B cell (primary cell): ENCODE results near the gene CALHM5. TPM values are rescaled to one million over a fixed set of nuclear protein-coding genes. Genes with fewer than 3 reads are reported as not detected.

Experiments
- ATAC-seq: fragments of 200-7000 bp; cut with Tn5 transposase; one replicate; pipeline ENCODE4 v1.10.0; 2021; ENCODE audit warnings: low read depth, mild to moderate bottlenecking, moderate number of reproducible peaks, moderate library complexity
- CTCF ChIA-PET: fragments of 350-600 bp; sonication (Branson Sonifier 250); formaldehyde crosslinking; loops from one replicate; lab custom pipeline; 2021; ENCODE audit warnings: antibody characterized with exemption, inconsistent platforms; lab: Charles Lee
- POLR2A ChIA-PET: fragments of 350-600 bp; sonication (Branson Sonifier 250); formaldehyde crosslinking; loops from one replicate; lab custom pipeline; 2021; ENCODE audit warnings: antibody characterized with exemption; lab: Charles Lee
- DNase-seq: peaks from one replicate; pipeline ENCODE4 v3.0.0; 2013
- H2AFZ ChIP-seq: 2 replicates; pipeline ENCODE4 v1.6.1; 2012; ENCODE audit warnings: mild to moderate bottlenecking, low read depth, low read length; ENCODE audit not compliant: insufficient read depth, poor library complexity, severe bottlenecking
- H3K27ac ChIP-seq, 2 donors: 1 replicate in 1 of 2; 2 replicates in 1 of 2; pipeline ENCODE4 v1.5.1; 2012 to 2013; ENCODE audit warnings: low read length in 2 of 2, mild to moderate bottlenecking in 2 of 2, moderate library complexity in 1 of 2
- H3K27me3 ChIP-seq, 4 experiments: fragments of 200-600 bp in 1 of 4; sonication (generic) in 1 of 4; replicated peaks in 1 of 4; 1 replicate in 2 of 4; 2 replicates in 2 of 4; pipeline versions ENCODE4 v1.6.1 to v1.7.0; 2013 to 2016; ENCODE audit warnings: low read length in 3 of 4, mild to moderate bottlenecking in 2 of 4, mixed read lengths in 1 of 4, moderate library complexity in 1 of 4; ENCODE audit not compliant: insufficient read depth in 4 of 4, control insufficient read depth in 3 of 4; ENCODE audit errors: control extremely low read depth in 1 of 4
- H3K36me3 ChIP-seq, 2 experiments: replicated peaks in 1 of 2; 1 replicate in 1 of 2; 2 replicates in 1 of 2; pipeline versions ENCODE4 v1.6.1 to v1.7.1; 2013; ENCODE audit warnings: low read length in 1 of 2; ENCODE audit not compliant: insufficient read depth in 2 of 2, control insufficient read depth in 1 of 2; ENCODE audit errors: control extremely low read depth in 1 of 2, extremely low read depth in 1 of 2
- H3K4me1 ChIP-seq, 2 donors: fragments of 200-600 bp in 1 of 2; sonication (generic) in 1 of 2; 1 replicate in 1 of 2; 2 replicates in 1 of 2; pipeline versions ENCODE4 v1.5.1 to v1.6.1; 2013 to 2017; ENCODE audit warnings: low read length in 2 of 2; ENCODE audit not compliant: control insufficient read depth in 2 of 2, insufficient read depth in 2 of 2
- H3K4me2 ChIP-seq: replicated peaks from 2 replicates; pipeline ENCODE3; 2012; ENCODE audit warnings: mild to moderate bottlenecking, low read depth, low read length; ENCODE audit not compliant: poor library complexity, severe bottlenecking
- H3K4me3 ChIP-seq, 5 experiments: fragments of 200-600 bp in 1 of 5; sonication (generic) in 1 of 5; 1 replicate in 3 of 5; 2 replicates in 2 of 5; pipeline versions ENCODE4 v1.5.1 to v1.7.0; 2011 to 2016; ENCODE audit warnings: low read length in 4 of 5, mild to moderate bottlenecking in 4 of 5, low read depth in 2 of 5, control low read depth in 1 of 5, moderate library complexity in 1 of 5; ENCODE audit not compliant: insufficient read depth in 1 of 5; ENCODE audit errors: control extremely low read depth in 1 of 5, extremely low read depth in 1 of 5
- H3K79me2 ChIP-seq: fragments of 200-600 bp; sonication (generic); one replicate; pipeline ENCODE4 v1.6.0; 2016; ENCODE audit warnings: low read length; ENCODE audit not compliant: control insufficient read depth, insufficient read depth
- H3K9ac ChIP-seq: fragments of 200-600 bp; sonication (generic); 2 replicates; pipeline ENCODE4 v1.6.1; 2017; ENCODE audit warnings: mild to moderate bottlenecking, low read length, moderate library complexity
- H3K9me3 ChIP-seq, 3 donors: one replicate each; pipeline versions ENCODE4 v1.6.1 to v1.7.1; 2013; ENCODE audit warnings: low read length in 2 of 3; ENCODE audit not compliant: control insufficient read depth in 2 of 3, insufficient read depth in 1 of 3; ENCODE audit errors: control extremely low read depth in 1 of 3
- H4K20me1 ChIP-seq: 2 replicates; pipeline ENCODE4 v1.6.0; 2012; ENCODE audit warnings: mild to moderate bottlenecking, low read length; ENCODE audit not compliant: insufficient read depth, control insufficient read depth, poor library complexity, severe bottlenecking
- H3K27ac Mint-ChIP-seq: one replicate; pipeline ENCODE4 v1.8.0; 2021; ENCODE audit warnings: mixed read lengths
- H3K27me3 Mint-ChIP-seq: one replicate; pipeline ENCODE4 v1.8.0; 2021; ENCODE audit warnings: mixed read lengths
- H3K4me1 Mint-ChIP-seq: one replicate; pipeline ENCODE4 v1.8.0; 2021; ENCODE audit warnings: mixed read lengths
- H3K4me3 Mint-ChIP-seq: one replicate; pipeline ENCODE4 v1.8.0; 2021; ENCODE audit warnings: mixed read lengths
- H3K9me3 Mint-ChIP-seq: one replicate; pipeline ENCODE4 v1.8.0; 2022; ENCODE audit warnings: mixed read lengths; ENCODE audit not compliant: insufficient read depth
- CTCF ChIP-seq: fragments of 200-600 bp; IDR thresholded peaks from one replicate; pipeline ENCODE4 v1.8.0; 2022; ENCODE audit warnings: antibody characterized with exemption, mild to moderate bottlenecking
- EZH2 ChIP-seq: IDR thresholded peaks from 2 replicates; pipeline ENCODE4 v1.6.1; 2012; ENCODE audit warnings: borderline replicate concordance, low read depth, mild to moderate bottlenecking, moderate library complexity, low read length; ENCODE audit not compliant: insufficient read depth, poor library complexity, severe bottlenecking
- WGBS: methylation state at CpG from one replicate; pipeline ENCODE4 v1.1.5; 2013; ENCODE audit warnings: missing lambda C conversion rate; ENCODE audit not compliant: insufficient coverage; 5-methylcytosine and 5-hydroxymethylcytosine counted together
- intact Hi-C: fragments of 100-400 bp; cut with micrococcal nuclease; formaldehyde crosslinking; loops from one replicate; pipeline ENCODE4 v1.10.0; 2022
- polyA plus RNA-seq: library from polyadenylated mRNA; depleted of rRNA; stranded (reverse); fragments of >200 nt; gene quantifications from 2 replicates; pipeline ENCODE4 v1.2.3, GENCODE V29; 2012
- total RNA-seq, 2 donors: library from RNA; stranded (reverse); fragments of 120-200 nt in 1 of 2; gene quantifications; 1 replicate in 1 of 2; 2 replicates in 1 of 2; pipeline versions ENCODE4 v1.2.3 to v1.2.4, GENCODE V29; 2013 to 2022

CALHM5 gene
- total and polyA plus RNA-seq, 2 donors (not counting 1 experiment from before 2014, with no cell fraction given), result not detected

- ChIA-PET POLR2A (no interaction called here), CTCF (interaction anchor here (0.6 to 1.6 kb wide), 5 partner anchors 16 to 262 kb away, joined by 3 to 17 read pairs (median 5); no protein-coding TSS in a partner anchor)
- Histone ChIP-seq H4K20me1 (no peaks in the 10 kb centered on the region), H3K27ac (no peak overlapping the region), H2AFZ (no peak overlapping the region), H3K9ac (no peak overlapping the region), H3K9me3 (no peaks in the 10 kb centered on the region), H3K4me3 (no peak overlapping the region), H3K4me1 (peaks cover 0 to 5% of the 10 kb centered on the region in 2 donors), H3K79me2 (no peaks in the 10 kb centered on the region), H3K27me3 (peaks cover 0 to 3% (median 0%) of the 10 kb centered on the region in 4 experiments), H3K36me3 (no peaks in the 10 kb centered on the region), H3K4me2 (no peak overlapping the region)
- intact Hi-C loops, result loop anchor here (5.0 to 10.0 kb wide), 2 partner anchors 68 to 314 kb away; partner anchors contain the start of gene CALHM6
- TF ChIP-seq CTCF (no peak), EZH2 (no peak)
- no peak for DNase-seq
- WGBS, result no CpG with 5 or more reads among the region's 2 CpGs
- no peaks in the 10 kb centered on the region for H3K9me3 Mint-ChIP-seq
- peaks cover 3% of the 10 kb centered on the region for H3K27me3 Mint-ChIP-seq
- no peak overlapping the region for H3K4me3 Mint-ChIP-seq
- H3K27ac Mint-ChIP-seq, result no peak overlapping the region
- peaks cover 13% of the 10 kb centered on the region for H3K4me1 Mint-ChIP-seq
- ATAC-seq, result no peak
These were observed 19.0 kb downstream of the CALHM5 start for GRCh38 chr6:116530436-116530835.

- peak; percentile 98 for ATAC-seq
- peak; percentile 82 for DNase-seq
- no peak overlapping the region for H3K4me3 Mint-ChIP-seq
- Histone ChIP-seq H3K27me3 (no peaks in the 10 kb centered on the region), H3K79me2 (no peaks in the 10 kb centered on the region), H3K4me3 (no peak overlapping the region), H3K9me3 (no peaks in the 10 kb centered on the region), H3K36me3 (no peaks in the 10 kb centered on the region), H3K9ac (no peak overlapping the region), H4K20me1 (no peaks in the 10 kb centered on the region), H3K4me1 (peaks cover 0 to 5% of the 10 kb centered on the region in 2 donors), H3K4me2 (no peak overlapping the region), H3K27ac (no peak overlapping the region), H2AFZ (no peak overlapping the region)
- H3K4me1 Mint-ChIP-seq, result peaks cover 11% of the 10 kb centered on the region
- H3K9me3 Mint-ChIP-seq, result no peaks in the 10 kb centered on the region
- H3K27ac Mint-ChIP-seq, result no peak overlapping the region
- WGBS, result 80% methylated on average over 1 of the region's 12 CpGs
- CTCF ChIA-PET, result interaction anchor here (0.7 to 4.5 kb wide), 21 partner anchors 9 to 314 kb away, joined by 3 to 151 read pairs (median 5); partner anchors contain the start of gene TSPYL1
- POLR2A ChIA-PET, result no interaction called here
- H3K27me3 Mint-ChIP-seq, result peaks cover 3% of the 10 kb centered on the region
- no peak for TF ChIP-seq EZH2
- peak; percentile 90 for TF ChIP-seq CTCF
- intact Hi-C loops, result loop anchor here (1.0 to 10.0 kb wide), 6 partner anchors 29 to 313 kb away; partner anchors contain the start of genes CALHM6 and DSE
These were observed 20.5 kb downstream of the CALHM5 start for GRCh38 chr6:116531675-116532570.
